HG02840 (cell line): Measurements from ENCODE around the gene TRPV4.

ENCODE experiments used
- ATAC-seq: cut with Tn5 transposase; IDR thresholded peaks from one replicate; pipeline ENCODE4 v1.9.1; 2021; ENCODE audit warnings: mild to moderate bottlenecking, moderate library complexity, moderate number of reproducible peaks; ENCODE audit not compliant: unreplicated experiment, low FRiP score

TRPV4 gene

GRCh38 chr12:109766251-109766778 is 66.9 kb downstream of the TRPV4 start:
- ATAC-seq: no peak

GRCh38 chr12:109765446-109765810 is 67.8 kb downstream of the TRPV4 start:
- no peak for ATAC-seq

DNA sequence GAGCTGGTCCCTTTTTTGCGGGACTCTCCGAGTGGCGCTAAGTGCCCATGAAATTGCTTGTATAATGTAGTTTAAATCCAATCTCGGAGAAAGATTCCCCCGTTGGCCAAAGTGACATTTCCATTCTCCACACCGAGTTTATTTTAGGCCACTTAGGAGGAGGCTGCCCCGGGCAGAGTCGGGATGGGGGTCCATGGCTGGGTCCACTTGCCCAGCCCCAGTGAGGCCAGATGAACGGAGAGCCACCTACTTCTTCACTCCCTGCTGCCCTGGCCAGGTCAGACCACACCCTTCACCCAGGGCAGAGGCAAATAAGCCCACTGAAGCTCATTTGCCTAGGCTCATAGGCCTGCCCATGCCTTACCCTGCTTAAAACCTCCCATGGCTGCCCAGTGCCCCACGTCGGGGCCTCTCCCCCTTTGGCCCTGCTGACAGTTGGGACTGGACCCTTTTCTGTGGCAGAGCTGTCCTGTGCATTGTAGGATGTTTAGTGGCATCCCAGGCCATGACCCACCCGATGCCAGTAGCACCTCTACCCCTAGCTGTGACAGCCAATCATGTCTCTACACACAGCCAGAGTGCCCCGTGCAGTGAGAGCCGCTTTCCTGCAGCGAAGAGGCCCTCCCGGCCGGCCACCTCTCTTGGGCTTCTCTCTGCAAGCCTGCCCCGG is 68.3 kb downstream of the TRPV4 start:
- ATAC-seq: no peak

DNA sequence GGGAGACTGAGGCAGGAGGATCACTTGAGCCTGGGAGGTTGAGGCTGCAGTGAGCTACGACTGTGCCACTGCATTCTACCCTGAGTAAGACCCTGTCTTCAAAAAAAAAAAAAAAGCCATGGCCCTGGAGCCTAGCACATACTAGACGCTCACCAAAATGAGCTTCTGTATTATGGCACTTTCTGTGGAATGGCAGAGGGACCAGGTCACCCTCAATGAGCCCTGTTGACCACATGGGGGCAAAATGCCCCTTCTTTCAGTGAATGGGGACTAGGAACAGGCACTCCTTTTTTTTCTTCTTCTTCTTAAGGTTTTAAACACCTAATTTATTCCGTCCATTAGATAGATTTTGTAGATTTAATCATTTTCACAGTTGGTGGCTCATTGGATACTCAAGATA is 69.1 kb downstream of the TRPV4 start:
- ATAC-seq: no peak

- ATAC-seq: no peak
These were observed 69.9 kb downstream of the TRPV4 start for GRCh38 chr12:109763201-109763841.

DNA sequence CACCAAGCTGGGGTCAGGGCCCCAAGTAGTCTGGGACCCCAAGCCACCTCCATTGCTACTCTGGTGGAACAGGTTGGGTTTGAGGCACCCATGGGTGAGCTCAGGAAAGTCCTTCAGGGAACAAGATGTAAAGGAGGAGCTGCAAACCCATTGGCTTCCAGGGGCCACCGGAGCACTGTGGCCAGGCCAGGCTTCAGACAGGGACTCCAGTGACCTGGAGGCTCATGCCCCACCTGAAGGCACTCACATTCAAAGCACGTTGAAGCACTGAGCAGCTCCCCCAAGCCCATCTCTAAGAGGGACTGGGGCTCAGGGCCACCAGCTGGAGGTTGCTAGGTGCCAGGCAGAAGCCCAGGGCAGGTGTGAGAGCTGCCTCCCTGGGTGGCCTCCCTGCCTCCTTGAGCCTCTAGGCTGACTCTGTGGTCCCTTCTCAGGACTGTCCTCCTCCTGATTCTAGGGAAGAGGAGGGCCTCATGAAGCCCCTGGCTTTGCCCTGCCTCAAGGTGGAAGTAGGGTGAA is 70.5 kb downstream of the TRPV4 start:
- ATAC-seq: no peak

- ATAC-seq: no peak
These were observed 71.0 kb downstream of the TRPV4 start for GRCh38 chr12:109762071-109762672.

- ATAC-seq: no peak
These were observed 72.0 kb downstream of the TRPV4 start for GRCh38 chr12:109760930-109761921.

DNA sequence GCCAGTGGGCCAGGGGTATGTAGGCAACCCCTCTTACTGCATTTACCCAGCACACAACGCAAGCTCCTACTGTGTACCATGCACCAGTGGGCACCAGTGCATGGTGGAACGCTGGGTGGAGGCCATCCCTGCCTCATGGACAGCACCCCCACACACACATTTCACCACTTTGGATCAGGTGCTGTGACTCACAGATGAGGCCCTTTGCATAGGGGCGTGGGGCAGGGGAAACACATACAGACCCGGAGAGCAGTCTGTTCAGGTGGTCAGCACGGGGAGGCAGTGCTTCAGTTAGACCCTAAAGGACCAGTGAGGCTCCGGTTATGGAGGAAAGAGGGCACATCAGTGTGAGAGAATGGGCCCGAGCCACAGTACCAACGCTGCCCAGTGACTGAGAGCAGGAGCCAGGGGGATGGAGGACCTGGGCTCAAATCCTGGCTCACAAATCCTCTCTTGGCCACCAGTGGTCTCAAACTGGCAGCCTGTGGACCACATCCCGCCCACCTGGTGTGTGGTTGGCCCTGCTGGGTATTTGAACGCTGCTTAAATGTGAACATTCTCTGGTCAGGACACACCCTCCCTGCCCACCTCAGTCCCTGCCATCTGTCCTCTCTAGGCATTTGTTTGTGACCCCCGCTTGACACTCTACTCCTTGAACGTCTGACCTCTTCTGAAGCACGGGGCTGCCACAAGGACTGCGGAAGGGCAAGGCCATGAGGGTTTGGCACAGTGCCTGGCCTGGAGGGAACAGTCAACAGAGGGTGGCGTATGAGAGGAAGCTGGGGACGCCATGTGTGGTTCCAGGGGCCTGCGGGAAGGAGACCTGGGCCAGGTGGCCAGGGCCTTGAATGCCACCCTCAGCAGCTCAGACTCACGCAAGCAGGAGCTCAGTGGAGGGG is 72.9 kb downstream of the TRPV4 start:
- ATAC-seq: no peak

DNA sequence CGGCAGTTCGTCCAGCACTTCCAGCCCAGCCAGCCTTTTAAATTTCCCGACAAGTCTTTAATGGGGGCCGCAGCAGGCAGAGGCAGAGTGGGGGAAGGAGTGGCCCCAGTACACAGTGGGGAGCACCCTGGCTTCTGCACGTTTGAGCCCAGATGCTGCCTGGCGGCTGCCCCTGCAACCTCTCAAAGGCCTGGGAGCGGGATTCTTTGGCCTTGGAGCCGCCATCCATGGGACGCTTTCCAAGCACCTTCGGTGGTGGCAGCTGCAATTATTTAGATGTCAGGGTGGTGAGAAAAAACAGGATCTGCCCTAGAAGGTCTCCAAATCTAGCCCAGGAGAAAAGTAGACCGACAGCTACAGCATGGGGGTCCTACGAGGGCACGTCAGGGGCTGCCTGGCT is 73.6 kb downstream of the TRPV4 start:
- ATAC-seq: no peak

DNA sequence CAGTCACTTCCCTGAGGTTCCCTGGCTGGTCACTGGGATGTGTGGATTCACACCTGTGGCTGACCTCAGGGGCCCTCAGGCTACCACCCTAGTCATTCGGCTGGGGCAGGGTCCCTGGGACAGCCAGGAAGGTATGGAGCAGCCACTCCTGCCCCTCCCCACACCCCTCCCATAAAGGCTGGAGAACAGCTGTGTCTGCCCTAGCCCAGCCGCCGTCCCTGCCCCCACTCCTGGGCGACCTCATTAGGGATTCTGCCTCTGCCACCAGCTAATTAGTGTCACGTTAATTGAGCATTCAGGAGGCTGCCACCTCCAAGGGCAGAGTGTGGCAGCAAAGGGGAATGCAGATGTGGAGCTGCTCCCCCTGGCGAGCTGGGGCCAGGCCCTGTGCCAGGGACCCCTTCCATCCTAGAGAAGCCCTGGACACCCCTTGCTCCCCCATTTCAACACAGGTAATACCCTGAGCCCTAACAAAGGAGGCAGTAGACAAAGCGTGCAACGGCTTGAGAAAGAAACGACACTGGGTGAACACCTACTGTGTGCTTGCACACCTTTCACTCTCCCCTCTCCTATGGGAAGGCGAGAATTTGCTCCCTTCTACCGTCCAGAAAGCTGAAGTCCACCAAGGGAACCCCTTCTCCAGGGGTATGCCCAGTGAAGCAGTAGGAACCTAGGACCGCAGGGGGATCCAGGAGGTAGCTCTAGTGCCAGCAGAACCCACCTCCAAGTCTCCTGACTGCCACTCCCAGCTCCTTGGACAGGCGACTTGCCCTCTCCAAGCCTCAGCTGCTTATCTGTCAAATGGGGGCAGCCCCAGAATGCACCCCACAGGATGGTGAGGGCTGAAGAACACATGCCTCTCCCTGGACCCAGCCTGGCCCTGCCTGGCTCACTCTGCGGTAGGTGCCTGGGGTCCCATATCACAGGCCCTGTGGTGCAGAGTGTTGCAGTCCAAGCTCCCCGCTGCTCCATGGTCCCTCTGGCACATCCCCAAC is 74.5 kb downstream of the TRPV4 start:
- no peak for ATAC-seq

DNA sequence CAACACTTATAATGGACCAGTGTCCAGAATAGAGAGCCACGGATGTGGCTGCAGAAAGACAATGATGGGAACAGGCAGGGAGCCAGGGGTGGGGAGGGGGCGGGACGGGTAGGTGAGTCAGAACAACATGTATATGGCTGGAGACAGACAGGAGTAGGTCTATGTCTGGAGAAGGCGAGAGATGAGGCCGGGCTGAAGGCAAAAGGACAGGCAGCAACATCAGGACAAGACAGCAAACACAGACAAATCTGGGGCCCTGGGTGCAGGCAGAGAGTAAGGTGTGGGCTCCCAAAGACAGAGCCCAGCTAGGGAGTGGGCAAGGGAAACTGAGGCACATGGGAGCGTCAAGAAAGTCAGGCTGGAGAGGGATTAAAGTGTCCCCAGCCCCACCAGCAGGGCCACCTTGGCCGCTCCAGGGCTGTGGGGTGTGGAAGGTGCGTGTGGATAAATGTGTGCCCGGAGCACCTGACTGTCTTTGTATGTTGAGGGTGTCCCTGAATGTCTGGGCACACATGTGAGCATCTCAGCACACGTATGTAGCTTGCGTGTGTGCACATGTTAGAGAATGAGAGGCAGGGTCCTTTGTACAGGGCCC is 75.4 kb downstream of the TRPV4 start:
- ATAC-seq: no peak

- no peak for ATAC-seq
These were observed 76.7 kb downstream of the TRPV4 start for GRCh38 chr12:109756457-109756856.

DNA sequence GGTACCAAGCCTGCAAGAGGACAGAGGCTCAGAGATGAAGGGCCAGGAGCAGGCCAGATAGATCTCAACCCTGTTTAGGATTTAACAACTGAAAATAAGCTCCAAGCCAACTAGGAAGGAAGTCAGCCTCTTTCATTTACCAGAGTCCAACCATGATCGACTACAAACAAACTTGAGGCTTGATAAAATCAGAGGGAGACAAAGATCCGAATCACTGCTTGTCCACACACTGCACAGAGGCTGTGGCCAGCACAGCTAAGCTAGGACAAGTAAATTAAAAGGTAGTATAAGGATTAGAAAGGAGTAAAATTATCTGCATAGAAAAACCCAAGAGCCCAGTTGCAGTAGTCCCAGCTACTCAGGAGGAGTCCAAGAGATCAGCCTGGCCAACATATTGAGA is 79.2 kb downstream of the TRPV4 start:
- ATAC-seq: no peak

GRCh38 chr12:109753054-109753401 is 80.2 kb downstream of the TRPV4 start:
- ATAC-seq: no peak

DNA sequence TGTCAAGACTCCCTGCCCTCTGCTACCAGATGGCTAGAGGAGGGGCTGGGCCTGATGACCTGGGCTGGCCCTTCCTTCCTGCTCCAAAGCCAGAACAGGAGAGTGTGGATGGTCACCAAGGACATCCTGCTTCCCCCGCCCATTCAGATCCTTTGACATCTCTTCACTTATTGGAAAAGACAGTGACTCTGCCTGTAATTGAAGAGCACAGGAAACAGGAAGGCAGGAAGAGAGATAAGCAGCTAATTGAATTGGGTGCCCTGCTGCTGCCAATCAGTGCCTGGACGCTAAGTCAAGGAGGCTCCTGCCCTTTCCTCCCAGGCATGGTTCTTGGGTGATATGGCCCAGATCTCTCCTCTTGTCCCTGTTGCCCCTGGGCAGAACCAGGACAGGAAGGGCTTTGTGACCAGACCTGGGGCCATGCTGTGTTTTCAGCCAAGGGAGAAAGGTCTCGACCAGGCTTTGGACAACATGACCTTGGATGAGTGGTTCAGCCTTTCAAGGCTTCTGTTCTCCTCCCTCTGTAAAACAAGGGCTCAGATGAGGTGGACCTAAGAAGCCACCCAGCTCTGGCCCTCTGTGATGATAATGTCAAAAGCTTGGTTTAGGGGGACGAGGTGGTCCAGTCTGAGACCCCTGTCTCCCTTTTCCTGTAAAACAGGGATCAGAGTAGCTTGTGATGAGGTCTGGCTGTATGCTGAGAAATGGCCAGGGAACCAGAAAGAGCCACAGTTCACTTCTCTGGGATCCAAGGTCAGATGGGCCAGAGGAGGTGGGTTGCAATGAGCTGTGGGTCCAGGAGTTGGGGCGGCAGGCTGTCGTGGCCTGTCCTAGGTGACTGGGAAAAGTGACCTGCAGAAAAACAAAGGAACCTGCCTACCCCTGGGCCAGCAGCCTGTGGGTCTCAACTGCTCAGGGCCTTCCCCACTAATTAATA is 80.8 kb downstream of the TRPV4 start:
- no peak for ATAC-seq
